HG03066 (cell line): Measurements from ENCODE around the gene SPATA46.
"Not testable (repeated sequence)": the region's sequence is repeated elsewhere in the genome, so short reads cannot be mapped to it uniquely, and the experiment has no call there.

ENCODE experiments used
- ATAC-seq: cut with Tn5 transposase; IDR thresholded peaks from one replicate; pipeline ENCODE4 v1.9.1; 2021; ENCODE audit warnings: low read depth; ENCODE audit not compliant: unreplicated experiment

Gene SPATA46, protein sequence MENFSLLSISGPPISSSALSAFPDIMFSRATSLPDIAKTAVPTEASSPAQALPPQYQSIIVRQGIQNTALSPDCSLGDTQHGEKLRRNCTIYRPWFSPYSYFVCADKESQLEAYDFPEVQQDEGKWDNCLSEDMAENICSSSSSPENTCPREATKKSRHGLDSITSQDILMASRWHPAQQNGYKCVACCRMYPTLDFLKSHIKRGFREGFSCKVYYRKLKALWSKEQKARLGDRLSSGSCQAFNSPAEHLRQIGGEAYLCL

DNA sequence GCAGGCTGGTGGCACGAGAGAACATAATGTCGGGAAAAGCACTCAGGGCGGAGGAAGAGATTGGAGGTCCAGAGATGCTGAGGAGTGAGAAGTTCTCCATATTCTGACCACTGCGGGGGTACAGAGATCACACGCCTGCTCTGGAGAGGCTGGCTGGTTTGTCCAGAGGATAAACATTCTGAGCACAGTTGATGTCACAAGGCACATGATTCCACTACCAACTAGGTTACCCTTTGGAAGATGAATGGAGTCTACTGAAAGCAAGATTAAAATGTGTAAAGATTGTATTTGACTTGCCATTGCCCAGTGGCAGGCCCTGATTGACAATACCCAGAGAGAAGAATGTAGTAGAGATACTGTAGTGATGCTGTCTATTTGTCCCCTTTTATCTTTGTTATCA lies at the start of gene SPATA46:
Gene SPATA46 (minus strand): TSS at position 164 of the 400 bp plus-strand sequence. CDS start 64 bp downstream, at position 100.
- ATAC-seq: no peak

DNA sequence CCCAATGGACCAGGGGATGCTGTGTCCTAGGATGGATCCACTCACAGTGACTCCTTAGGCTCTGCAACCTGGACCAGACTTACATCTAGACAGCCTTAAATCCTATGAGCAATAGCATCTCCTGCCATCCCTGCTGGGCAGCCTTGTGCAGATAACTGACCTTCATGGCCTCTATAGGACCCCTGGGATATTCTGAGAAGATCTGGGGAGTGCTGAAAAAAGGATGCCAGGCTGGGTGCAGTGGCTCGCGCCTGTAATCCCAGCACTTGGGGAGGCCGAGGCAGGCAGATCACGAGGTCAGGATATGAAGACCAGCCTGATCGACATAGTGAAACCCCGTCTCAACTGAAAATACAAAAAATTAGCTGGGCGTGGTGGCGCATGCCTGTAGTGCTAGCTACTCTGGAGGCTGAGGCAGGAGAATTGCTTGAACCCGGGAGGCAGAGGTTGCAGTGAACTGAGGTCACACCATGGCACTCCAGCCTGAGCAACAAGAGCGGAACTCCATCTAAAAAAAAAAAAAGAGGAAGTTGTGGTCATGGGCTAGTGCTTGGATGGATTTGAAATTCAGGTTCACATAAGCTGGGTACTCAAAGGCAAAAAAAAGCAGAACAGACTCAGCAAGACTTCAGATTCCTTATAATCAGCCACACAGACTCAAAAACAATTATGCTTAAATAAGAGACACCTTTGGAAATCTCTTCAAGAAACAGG lies 46.2 kb upstream of the SPATA46 start:
- no peak for ATAC-seq

DNA sequence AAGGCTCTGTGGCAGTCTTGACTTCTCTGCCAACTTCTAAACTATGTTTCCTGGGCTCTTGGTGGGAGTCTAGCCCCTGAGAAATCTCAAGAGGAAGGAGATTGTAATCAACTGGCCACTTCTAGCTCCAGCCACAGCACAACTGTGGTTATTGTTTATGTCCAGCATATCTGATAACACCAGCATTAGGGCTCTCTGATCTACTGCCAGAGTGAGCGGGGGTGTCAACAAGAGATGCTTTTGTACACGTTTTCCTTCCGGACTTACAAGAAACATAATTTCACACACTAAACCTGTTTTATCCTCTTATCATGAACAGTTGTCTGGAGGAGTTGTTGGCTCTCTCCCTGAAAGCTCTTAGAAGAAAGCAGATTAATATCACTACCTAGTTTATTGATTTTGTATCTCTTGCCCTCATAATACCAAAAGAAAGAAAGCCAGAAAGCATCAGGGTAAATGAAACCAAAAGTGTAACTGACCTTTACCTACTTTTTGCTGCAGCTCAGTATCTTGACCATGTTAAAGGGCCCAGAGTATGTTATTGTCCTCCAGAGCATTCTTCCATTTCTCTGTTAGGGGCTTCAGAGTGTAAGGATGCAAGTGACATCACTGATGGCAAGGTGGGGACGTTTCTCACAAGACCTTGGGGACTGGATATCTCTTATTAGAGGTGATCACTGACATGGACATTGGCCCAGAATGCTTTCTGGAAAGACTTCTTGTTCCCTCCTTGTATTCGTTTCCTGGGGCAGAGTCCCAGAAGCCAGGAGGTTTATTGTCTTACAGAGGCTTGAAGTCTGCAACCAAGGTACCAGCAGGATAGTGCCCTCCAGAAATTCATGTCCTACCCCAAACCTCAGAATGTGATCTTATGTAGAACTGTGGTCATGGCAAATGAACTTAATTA lies 44.9 kb upstream of the SPATA46 start:
- ATAC-seq: no peak

DNA sequence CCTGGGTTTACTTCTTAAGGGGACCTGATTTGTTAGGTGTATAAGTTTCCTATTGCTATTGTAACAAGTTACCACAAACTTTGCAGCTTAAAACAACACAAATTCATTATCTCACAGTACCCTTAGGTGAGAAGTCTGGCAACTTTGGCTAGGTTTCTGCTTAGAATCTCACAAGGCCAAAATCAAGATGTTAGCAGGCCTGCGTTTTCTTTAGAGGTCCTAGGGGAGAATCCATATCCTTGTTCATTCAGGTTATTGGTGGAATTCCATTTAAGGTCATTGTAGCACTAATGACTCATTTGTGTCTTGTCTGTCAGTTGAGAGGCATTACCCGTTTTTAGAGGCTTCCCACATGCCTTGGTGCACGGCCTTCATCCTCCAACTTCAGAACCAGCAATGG lies 43.5 kb upstream of the SPATA46 start:
- no peak for ATAC-seq

DNA sequence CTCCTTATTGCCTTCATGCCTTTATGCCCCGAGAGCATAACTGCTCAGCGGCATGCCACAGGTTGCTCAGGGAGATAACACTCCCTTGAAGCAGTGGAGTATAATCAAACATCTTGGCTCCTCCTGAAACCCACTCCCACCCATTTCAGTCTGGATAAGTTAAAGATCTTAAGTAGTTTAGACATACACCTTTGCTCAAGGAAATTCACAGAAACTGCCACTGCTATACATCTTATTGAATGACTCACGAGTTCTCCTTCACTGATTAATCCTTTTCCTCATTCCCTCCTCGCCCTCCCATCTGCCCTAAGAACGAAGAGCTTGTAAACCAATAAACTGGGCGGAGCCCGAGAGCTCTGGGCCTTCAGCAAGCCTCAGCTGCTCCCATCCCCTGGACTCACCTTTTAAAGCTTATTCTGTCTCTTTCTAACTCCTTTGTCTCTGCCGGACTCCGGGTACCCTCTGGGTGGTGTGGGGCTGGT lies 42.8 kb upstream of the SPATA46 start:
- ATAC-seq: not testable (repeated sequence)

DNA sequence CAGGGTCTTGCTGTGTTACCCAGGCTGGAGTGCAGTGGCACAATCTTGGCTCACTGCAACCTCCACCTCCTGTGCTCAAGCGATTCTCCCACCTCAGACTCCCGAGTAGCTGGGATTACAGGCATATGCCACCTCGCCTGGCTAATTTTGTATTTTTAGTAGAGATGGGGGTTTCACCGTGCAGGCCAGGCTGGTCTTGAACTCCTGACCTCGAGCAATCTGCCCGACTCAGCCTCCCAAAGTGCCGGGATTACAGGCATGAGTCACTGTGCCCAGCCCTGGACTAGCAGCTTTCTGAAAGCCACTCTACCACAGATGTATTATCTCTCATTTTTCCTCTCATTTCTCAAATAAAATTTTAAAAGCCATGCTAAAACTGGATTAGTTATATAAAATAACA lies 41.9 kb upstream of the SPATA46 start:
- ATAC-seq: not testable (repeated sequence)

DNA sequence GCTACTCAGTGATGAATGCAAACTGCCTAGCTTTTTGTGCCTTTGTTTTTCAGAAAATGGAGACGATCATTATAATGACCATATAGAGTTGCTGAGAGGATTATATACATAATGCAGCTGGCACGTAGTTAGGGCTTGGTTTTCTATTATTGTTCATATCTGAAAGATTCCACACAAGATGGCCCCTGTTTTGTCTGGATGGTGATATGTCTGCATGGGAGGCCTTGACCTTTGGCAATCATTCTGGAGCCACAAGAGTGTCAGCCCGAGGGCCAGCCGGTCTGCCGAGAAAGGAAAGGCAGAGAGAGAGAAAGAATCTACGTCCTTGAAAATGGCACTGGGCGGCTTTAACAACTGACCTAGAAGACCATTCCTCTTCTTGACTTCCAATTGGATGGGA lies 41.0 kb upstream of the SPATA46 start:
- no peak for ATAC-seq

DNA sequence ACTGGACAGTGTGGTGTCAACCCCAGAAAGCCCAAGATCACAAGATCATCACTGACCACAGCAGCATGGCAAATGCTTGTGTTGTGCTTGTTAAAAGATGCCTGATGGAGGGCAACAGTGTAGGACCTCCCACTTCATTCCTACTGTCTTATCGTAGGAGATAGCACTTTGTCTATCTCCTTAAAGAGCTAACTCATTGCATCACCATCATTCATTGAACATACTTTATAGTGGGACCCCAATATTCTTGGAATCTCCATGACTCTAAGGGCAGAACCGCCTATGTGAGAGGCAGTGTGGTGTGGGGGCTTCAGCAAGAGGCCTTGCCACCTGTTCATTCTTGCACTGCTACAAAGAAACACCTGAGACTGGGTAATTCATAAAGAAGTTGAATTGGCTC lies 40.3 kb upstream of the SPATA46 start:
- ATAC-seq: no peak

DNA sequence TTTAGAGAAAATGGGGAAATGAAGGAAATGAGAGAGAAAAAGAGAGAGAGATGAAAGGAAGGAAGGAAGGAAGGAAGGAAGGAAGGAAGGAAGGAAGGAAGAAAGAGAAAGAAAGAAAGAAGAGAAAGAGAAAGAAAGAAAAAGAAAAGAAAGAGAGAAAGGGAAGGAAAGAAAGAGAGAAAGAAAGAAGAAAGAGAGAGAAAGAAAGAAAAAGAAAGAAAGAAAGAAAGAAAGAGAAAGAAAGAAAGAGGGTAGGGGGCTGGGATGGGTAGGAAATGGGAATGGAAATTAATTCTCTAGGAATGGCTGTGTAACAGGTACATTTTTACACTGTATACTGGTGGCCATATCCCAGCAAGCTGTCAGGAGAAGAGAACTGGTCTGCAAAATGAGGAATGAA lies 39.6 kb upstream of the SPATA46 start:
- no peak for ATAC-seq

DNA sequence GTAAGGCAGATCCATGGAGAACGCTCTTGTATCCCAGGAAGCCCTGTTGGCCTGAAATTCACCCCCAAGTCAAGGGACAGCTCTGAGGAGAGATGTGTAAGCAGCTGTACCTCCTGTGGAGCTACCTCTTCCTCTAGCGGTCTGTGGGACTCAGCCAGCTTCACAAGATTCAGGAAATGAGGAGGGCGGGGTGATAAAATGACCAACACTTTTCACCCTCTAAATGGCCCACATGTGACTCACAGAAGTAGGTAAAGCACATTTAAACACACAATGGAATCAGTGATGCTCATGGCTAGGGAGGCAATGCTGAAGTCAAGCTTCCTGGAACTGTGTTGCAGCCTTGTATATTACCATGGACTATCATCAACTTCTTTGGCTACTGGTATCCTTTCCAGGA lies 35.3 kb upstream of the SPATA46 start, which contains the start of gene SH2D1B:
Gene SH2D1B (minus strand): TSS at position 135 of the 400 bp plus-strand sequence. CDS start 120 bp downstream, at position 15.
- ATAC-seq: no peak

DNA sequence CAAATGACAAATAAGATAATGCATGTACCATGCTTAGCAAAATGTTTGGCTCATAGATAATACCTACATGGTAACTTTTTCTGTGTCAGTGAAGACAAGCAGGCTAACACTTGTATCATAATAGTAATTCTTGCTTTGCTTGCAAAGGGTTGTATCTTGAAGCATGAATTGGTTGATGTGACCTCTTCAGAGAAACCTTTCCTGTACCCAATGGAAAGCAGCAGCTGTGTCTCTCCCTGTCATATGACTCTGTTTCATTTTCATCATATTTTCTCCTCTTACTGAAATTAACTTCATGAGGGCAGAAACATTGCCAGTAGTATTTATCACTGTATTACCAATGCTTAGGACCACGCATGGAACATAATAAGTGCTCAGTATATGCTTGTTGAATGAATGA lies 30.9 kb upstream of the SPATA46 start:
- ATAC-seq: no peak

DNA sequence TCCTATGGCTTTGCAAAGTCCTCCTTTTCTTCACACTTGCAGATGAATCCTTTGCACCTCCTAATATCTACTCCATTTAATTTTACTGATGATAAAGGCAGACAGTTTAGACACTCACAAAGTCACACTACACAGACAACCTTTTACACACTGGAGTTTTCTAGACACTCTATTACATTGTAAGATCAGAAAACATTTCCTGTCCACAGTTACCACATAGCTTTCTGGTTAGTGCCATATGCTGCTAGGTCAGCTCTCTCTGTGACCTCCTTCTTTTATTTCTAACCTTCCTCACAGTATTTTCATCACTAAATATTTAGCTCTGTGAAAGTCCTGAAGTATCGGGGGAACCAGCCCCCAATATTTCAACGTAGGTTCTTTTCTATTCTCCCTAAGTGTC lies 30.2 kb upstream of the SPATA46 start:
- ATAC-seq: no peak

DNA sequence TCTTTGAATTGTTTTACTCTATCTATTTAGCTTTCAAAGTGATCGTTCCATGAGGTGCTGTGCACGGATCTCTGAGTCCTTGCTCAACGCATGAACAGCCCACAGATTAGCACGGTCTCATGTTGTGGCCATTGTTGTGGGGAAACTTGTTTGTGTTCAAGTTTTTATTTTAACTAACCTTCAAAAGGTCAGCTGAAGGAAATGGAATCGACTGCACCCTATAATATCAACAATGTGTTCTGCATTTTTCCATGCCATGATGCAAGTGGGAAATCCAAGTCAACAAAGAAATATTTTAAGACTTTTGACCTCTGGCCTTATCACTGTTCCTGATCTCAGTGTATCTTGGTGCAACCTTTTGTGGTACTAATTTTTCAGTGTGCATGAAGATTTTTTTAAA lies 29.1 kb upstream of the SPATA46 start:
- no peak for ATAC-seq

DNA sequence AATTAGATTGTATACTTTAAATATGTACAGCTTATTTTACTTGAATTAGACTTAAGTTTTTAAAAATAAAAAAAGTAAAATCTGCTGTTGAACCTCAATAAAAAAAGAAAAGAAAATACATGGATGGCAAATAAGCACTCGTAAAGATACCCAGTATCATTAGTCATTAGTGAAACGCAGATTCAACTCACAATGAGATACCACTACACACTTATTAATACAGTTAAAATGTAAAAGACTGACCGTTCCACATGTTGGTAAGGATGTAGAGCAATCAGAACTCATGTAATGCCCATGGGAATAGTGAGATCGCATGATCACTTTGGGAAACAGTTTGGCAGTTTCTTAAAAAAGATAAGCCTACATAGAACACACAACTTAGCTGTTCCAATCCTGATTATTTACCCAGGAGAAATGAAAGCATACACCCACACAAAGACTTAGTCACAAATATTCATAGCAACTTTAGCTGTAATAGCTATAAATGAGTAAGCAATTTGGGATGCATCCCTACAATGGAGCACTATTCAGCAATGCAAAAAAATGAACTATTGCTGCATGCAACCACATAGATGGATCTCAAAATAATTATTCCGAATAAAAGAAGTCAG lies 28.0 kb upstream of the SPATA46 start:
- no peak for ATAC-seq

DNA sequence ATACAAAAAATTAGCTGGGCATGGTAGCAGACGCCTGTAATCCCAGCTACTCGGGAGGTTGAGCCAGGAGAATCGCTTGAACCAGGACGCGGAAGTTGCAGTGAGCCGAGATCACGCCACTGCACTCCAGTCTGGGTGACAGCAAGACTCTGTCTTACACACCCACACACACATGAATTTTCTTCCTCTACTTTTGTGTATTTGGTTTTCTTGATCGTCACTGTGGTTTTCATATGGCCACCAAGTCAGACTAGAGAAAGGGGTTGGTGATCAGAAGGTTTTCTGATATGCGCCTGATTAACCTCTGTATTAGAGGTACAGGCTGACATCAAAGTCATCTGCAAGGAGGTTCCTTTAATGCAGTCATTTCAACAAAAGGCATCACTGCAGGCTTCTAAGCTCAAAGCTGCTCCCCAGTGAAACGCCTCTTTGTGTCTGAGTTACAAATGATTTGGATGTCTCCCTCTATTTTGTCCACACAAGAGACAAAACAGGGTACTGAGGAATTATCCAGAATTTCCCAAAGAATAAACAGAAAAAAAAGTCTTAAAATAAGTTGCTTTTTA lies 24.2 kb upstream of the SPATA46 start:
- no peak for ATAC-seq

DNA sequence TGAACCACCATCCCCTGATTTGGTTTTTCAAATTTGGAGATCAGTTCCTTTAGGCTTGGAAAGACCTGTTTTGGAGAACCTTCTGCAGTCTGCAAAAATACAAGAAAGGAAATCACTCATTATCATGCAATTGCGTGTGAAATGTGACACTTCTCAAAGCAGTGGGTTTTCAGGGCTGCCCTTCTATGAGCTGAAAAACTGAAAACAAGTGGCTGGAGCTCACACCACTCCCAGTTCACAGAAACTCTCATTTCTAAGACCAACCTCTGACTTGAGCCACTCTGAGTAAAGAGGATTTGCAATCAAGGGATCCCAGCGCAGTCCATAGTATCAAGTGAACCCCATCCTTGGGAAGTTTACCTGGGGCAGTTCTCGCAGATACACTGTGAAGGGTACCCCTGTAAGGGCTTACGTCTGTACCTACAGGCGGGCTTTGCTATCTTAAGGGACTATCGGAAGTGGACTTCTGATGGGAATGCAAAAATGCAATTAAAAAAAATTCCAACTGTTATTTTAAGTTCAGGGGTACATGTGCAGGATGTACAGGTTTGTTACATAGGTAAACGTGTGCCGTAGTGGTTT lies 22.4 kb upstream of the SPATA46 start:
- no peak for ATAC-seq

DNA sequence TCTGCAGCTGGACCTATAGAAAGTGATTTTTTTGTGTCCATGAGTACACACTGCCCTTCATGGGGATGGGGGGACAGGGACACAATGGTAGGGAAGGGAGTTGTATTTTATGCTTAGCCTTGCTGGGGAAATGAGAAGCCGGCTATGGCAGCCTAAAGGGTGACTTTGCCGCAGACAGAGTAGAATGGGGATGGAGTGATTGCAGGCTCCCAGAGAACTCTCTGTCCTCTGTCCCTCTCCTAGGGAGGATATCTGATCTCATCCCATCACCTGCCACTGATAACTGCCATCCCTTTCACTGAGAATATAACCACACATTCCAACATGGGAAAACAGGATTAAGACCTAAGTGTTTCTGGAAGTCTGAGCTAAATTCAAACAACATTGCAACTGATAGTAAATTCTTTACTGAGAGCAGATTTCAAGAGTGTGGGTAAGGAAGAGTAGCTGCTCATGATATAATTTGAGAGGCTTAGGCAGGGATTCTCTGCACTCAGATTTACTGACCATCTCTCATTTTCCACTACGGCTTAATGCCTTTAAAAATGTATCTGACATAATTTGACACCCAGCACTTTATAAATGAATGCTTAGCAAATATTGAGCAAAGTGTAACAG lies 21.4 kb upstream of the SPATA46 start:
- ATAC-seq: no peak

DNA sequence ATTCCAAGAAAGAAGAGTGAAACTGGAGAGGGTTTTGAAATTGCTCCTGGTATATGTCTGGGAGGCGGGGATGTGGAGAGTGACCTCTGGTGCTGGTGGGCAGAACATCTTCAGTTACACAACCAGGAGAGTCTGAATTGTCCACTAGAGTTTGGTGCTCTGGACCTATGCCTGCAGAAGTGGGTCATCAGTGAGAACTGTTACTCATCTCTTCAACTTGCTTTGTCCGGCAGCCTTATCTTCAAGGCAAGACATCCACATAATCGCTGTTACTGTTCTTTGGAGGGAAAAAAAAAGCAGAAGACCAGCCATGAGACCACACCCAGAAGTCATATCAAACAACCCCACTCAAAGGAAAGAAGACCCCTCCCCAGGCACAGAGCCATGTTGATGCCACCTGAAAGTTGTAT lies 20.4 kb upstream of the SPATA46 start:
- no peak for ATAC-seq

DNA sequence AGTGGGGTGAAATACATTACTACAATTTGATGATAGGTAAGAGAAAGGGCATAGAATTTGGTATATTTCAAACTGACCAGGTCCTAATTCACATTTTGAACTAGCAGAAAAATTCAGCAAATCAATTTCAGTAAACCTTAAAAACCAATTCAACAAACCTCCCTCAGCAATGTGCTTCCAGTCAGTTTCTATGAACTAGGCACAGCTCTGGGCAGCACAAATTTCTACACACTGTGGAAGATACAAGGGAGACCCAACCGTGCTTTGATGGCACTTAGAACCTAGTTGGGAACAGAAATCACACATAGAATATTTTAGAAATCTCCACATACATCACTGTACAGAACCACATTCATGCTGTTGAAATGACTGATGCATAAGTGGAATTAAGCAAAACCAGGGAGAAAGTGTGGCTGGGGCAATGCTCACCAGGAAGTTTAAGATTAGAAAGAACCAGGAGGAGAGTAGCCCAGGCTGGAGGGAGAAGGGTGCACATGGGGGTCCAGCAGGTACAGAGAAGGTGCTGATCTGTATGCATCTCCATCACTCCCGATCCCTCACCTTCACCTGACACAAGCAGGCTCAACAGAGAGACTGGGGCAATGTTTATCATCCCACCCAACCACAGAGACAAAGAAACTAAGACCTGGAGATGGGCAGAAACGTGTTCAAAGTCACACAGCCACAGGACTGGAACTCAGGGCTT lies 19.7 kb upstream of the SPATA46 start:
- ATAC-seq: no peak
